Neutrophil (primary cell): ENCODE results near the gene MARCHF2.
"Not testable (repeated sequence)": the region's sequence is repeated elsewhere in the genome, so short reads cannot be mapped to it uniquely, and the experiment has no call there.

ENCODE experiments used
- H3K27ac ChIP-seq: fragments of 200-600 bp; sonication (generic); 2 replicates; pipeline ENCODE4 v1.5.1; 2016; ENCODE audit warnings: mild to moderate bottlenecking, moderate library complexity
- H3K27me3 ChIP-seq: fragments of 200-600 bp; sonication (generic); 2 replicates; pipeline ENCODE4 v1.6.0; 2016; ENCODE audit warnings: mild to moderate bottlenecking
- H3K36me3 ChIP-seq: fragments of 200-600 bp; sonication (generic); 2 replicates; pipeline ENCODE4 v1.5.1; 2017
- H3K4me1 ChIP-seq, 2 experiments: fragments of 200-600 bp in 1 of 2; sonication (generic) in 1 of 2; 1 replicate in 1 of 2; 2 replicates in 1 of 2; pipeline versions ENCODE4 v1.5.1 to v1.6.1; 2013 to 2016; ENCODE audit warnings: low read depth in 1 of 2, low read length in 1 of 2, mild to moderate bottlenecking in 1 of 2, moderate library complexity in 1 of 2; ENCODE audit not compliant: control insufficient read depth in 1 of 2, insufficient read depth in 1 of 2
- H3K4me3 ChIP-seq, 2 experiments: fragments of 200-600 bp in 1 of 2; sonication (generic) in 1 of 2; 1 replicate in 1 of 2; 2 replicates in 1 of 2; pipeline ENCODE4 v1.5.1; 2013 to 2016; ENCODE audit warnings: low read depth in 1 of 2, low read length in 1 of 2, mild to moderate bottlenecking in 1 of 2, moderate library complexity in 1 of 2
- H3K9me3 ChIP-seq: fragments of 200-600 bp; sonication (generic); 2 replicates; pipeline ENCODE4 v1.5.1; 2016
- TF ChIP-seq, protein P1 (sequence below): fragments of 200-600 bp; sonication (generic); IDR thresholded peaks from 2 replicates; pipeline ENCODE4 v1.5.1; 2016; ENCODE audit warnings: antibody characterized with exemption

MARCHF2 gene

GRCh38 chr19:8385103-8385502, 28.0 kb upstream of the MARCHF2 start:
- H3K4me3 ChIP-seq: not testable (repeated sequence)
- peak overlapping the region; percentile 62 for H3K27ac ChIP-seq

GRCh38 chr19:8385566-8385965, 27.5 kb upstream of the MARCHF2 start:
- H3K9me3 ChIP-seq, H3K27me3 ChIP-seq, H3K4me3 ChIP-seq, H3K36me3 ChIP-seq: not testable (repeated sequence)
- peaks cover 28 to 34% of the 10 kb centered on the region in 2 experiments for H3K4me1 ChIP-seq
- H3K27ac ChIP-seq: peak overlapping the region; percentile 62

More at GRCh38 chr19:8385103-8385502, 28.0 kb upstream of the MARCHF2 start:
- not testable (repeated sequence) for H3K27me3 ChIP-seq, H3K9me3 ChIP-seq, H3K36me3 ChIP-seq
- peaks cover 28 to 32% of the 10 kb centered on the region in 2 experiments for H3K4me1 ChIP-seq

DNA sequence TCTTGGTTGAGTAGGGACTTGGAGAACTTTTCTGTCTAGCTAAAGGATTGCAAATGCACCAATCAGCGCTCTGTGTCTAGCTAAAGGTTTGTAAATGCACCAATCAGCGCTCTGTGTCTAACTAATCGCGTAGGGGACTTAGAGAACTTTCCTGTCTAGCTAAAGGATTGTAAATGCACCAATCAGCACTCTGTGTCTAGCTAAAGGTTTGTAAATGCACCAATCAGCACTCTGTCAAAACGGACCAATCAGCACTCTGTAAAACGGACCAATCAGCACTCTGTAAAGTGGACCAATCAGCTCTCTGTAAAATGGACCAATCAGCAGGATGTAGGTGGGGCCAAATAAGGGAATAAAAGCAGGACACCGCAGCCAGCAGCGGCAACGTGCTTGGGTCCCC, 26.7 kb upstream of the MARCHF2 start:
- Histone ChIP-seq H3K4me1 (peaks cover 34 to 42% of the 10 kb centered on the region in 2 experiments), H3K27ac (peak overlapping the region; percentile 62)
- not testable (repeated sequence) for H3K9me3 ChIP-seq, H3K36me3 ChIP-seq, H3K4me3 ChIP-seq, H3K27me3 ChIP-seq

- H3K27ac ChIP-seq: no peak overlapping the region
- no peaks in the 10 kb centered on the region for H3K9me3 ChIP-seq
- no peaks in the 10 kb centered on the region for H3K27me3 ChIP-seq
- H3K36me3 ChIP-seq: no peaks in the 10 kb centered on the region
- H3K4me3 ChIP-seq: no peak overlapping the region
- peaks cover 40 to 48% of the 10 kb centered on the region in 2 experiments for H3K4me1 ChIP-seq
- TF ChIP-seq, protein P1, sequence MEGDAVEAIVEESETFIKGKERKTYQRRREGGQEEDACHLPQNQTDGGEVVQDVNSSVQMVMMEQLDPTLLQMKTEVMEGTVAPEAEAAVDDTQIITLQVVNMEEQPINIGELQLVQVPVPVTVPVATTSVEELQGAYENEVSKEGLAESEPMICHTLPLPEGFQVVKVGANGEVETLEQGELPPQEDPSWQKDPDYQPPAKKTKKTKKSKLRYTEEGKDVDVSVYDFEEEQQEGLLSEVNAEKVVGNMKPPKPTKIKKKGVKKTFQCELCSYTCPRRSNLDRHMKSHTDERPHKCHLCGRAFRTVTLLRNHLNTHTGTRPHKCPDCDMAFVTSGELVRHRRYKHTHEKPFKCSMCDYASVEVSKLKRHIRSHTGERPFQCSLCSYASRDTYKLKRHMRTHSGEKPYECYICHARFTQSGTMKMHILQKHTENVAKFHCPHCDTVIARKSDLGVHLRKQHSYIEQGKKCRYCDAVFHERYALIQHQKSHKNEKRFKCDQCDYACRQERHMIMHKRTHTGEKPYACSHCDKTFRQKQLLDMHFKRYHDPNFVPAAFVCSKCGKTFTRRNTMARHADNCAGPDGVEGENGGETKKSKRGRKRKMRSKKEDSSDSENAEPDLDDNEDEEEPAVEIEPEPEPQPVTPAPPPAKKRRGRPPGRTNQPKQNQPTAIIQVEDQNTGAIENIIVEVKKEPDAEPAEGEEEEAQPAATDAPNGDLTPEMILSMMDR: no peak
Measured at GRCh38 chr19:8386990-8387389, 26.1 kb upstream of the MARCHF2 start.

- H3K36me3 ChIP-seq: no peaks in the 10 kb centered on the region
- TF ChIP-seq, protein P1: no peak
- peaks cover 44 to 52% of the 10 kb centered on the region in 2 experiments for H3K4me1 ChIP-seq
- H3K27me3 ChIP-seq: no peaks in the 10 kb centered on the region
- H3K4me3 ChIP-seq: no peak overlapping the region
- H3K27ac ChIP-seq: no peak overlapping the region
- H3K9me3 ChIP-seq: no peaks in the 10 kb centered on the region
Measured at GRCh38 chr19:8387688-8388611, 25.2 kb upstream of the MARCHF2 start.

DNA sequence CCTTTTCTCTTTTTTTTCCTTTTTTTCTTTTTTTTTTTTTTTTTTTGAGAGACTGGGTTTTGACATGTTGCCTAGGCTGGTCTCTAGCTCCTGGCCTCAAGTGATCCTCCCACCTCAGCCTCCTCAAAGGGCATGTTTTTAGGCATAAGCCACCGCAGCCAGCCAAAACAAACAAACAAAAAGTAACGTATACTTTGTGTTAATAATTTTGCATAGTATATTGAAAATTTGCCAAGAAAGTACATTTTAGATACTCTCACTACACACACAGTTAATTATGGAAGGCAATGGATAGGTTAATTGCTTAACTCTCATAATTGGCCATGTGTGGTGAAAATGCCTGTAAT, 24.5 kb upstream of the MARCHF2 start:
- Histone ChIP-seq H3K9me3 (no peaks in the 10 kb centered on the region), H3K4me1 (peaks cover 44 to 52% of the 10 kb centered on the region in 2 experiments), H3K27ac (no peak overlapping the region), H3K4me3 (no peak overlapping the region), H3K27me3 (no peaks in the 10 kb centered on the region), H3K36me3 (no peaks in the 10 kb centered on the region)
- TF ChIP-seq, protein P1: no peak

- TF ChIP-seq, protein P1: no peak
- H3K36me3 ChIP-seq: no peaks in the 10 kb centered on the region
- peak within 1 kb of the TSS; percentile 76 to 79 for H3K4me3 ChIP-seq
- no peaks in the 10 kb centered on the region for H3K27me3 ChIP-seq
- H3K27ac ChIP-seq: peak within 1 kb of the TSS; percentile 99
- peaks cover 32 to 38% of the 10 kb centered on the region in 2 experiments for H3K4me1 ChIP-seq
- no peaks in the 10 kb centered on the region for H3K9me3 ChIP-seq
Measured at GRCh38 chr19:8389891-8390616, 23.1 kb upstream of the MARCHF2 start, which contains the start of gene RAB11B. TSS of gene RAB11B (plus strand) at chr19:8390360. CDS start at chr19:8390417, 57 bp downstream.
